GM12865 (cell line): ENCODE results near the gene KYAT1.

Experiments
- DNase-seq: peaks from one replicate; pipeline ENCODE4 v3.0.0; 2010; ENCODE audit warnings: low read depth
- H3K4me3 ChIP-seq: 2 replicates; pipeline ENCODE4 v1.5.1; 2011; ENCODE audit warnings: mild to moderate bottlenecking, low read depth, low read length, control low read depth
- TF ChIP-seq, protein P1 (sequence below): IDR thresholded peaks from 2 replicates; pipeline ENCODE4 v1.5.1; 2011; ENCODE audit warnings: low read length, control low read depth, low read depth, inconsistent platforms; ENCODE audit not compliant: insufficient read depth; ENCODE audit errors: missing control alignments

Gene KYAT1

GRCh38 chr9:128901822-128902221 lies 20.1 kb upstream of the KYAT1 start:
- no peak for DNase-seq
- H3K4me3 ChIP-seq = no peak overlapping the region
- TF ChIP-seq, protein P1, sequence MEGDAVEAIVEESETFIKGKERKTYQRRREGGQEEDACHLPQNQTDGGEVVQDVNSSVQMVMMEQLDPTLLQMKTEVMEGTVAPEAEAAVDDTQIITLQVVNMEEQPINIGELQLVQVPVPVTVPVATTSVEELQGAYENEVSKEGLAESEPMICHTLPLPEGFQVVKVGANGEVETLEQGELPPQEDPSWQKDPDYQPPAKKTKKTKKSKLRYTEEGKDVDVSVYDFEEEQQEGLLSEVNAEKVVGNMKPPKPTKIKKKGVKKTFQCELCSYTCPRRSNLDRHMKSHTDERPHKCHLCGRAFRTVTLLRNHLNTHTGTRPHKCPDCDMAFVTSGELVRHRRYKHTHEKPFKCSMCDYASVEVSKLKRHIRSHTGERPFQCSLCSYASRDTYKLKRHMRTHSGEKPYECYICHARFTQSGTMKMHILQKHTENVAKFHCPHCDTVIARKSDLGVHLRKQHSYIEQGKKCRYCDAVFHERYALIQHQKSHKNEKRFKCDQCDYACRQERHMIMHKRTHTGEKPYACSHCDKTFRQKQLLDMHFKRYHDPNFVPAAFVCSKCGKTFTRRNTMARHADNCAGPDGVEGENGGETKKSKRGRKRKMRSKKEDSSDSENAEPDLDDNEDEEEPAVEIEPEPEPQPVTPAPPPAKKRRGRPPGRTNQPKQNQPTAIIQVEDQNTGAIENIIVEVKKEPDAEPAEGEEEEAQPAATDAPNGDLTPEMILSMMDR = no peak

GRCh38 chr9:128901379-128901778 lies 19.6 kb upstream of the KYAT1 start:
- no peak for DNase-seq
- no peak overlapping the region for H3K4me3 ChIP-seq
- TF ChIP-seq, protein P1 = no peak

DNA sequence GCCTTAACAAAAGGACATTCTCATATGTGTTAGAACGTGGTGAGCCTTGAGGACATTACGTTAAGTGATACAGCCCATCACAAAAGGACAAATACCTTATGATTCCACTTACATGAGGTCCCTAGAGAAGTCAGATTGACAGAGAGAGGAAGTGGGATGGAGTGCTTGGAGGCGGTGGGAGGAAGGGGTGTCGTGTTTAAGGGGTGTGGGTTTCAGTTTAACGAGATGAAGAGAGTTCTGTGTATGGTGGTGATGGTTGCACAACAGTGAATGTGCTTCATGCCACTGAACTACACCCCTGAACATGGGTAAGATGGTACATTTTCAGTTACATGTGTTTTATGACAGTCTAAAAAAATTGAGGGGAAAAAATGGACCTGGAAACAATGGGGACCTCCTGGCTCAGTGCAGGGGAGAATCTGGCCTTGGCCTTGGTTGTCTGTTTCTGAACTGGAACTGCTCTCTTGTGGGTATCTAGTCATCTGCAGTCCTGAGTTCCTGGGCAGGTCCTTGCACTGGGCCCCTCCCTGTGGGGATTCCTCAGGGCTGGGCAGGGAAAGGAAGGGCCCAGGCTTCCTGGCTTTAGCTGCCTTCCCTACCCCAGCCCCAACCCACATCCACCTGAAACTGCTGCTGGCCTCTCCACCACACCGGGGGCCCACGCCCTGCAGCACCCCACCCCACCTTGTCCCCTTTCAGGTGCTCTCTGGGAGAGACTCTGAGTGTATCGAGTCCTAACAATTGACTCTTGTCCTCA lies 18.0 kb upstream of the KYAT1 start:
- peak; percentile 55 for DNase-seq
- no peak overlapping the region for H3K4me3 ChIP-seq
- TF ChIP-seq, protein P1 = no peak

GRCh38 chr9:128898845-128899565 lies 17.3 kb upstream of the KYAT1 start:
- TF ChIP-seq, protein P1 = no peak
- DNase-seq = no peak
- H3K4me3 ChIP-seq = no peak overlapping the region

GRCh38 chr9:128898382-128898781 lies 16.6 kb upstream of the KYAT1 start:
- DNase-seq = no peak
- no peak overlapping the region for H3K4me3 ChIP-seq
- TF ChIP-seq, protein P1 = no peak

DNA sequence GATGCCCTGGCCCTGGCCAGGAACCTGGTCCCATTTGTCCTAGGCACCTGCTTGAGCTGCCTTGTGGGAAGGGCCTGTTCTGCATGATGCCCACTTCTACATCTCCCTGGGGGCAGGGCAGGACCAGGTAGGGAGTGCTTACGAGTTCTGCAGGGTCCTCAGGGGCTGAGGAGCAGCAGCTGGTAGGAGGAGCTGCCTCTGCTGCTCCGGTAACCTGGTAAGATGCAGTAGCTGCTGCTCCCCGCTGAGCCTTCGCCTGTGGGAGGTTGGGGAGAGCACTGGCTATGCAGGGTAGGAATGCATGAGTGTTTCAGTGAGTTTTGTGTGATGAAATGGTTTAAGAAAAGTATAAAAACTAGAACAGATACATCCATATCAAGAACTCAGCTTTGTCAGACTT lies 13.8 kb upstream of the KYAT1 start:
- no peak for DNase-seq
- no peak overlapping the region for H3K4me3 ChIP-seq
- TF ChIP-seq, protein P1 = no peak
